GM12878 (cell line): ENCODE measurements around the gene CAMTA2. TPM values are rescaled to one million over a fixed set of nuclear protein-coding genes. Genes with fewer than 3 reads are reported as not detected.

Experiments used
- ATAC-seq: fragments of 200-7000 bp; cut with Tn5 transposase; 3 replicates; pipeline ENCODE4 v1.9.1; 2020; ENCODE audit warnings: mild to moderate bottlenecking, moderate library complexity
- BruUV-seq: library from RNA; stranded (reverse); fragments of 400-500 nt; replicated peaks from 2 replicates; lab custom pipeline; 2021; lab: Mats Ljungman, UMichigan
- CTCF ChIA-PET: fragments of 300-600 bp; sonication (Branson Sonifier 250); formaldehyde crosslinking; extraction: SDS; loops from one replicate; lab custom pipeline; 2021; ENCODE audit warnings: inconsistent platforms; lab: Yijun Ruan, JAX
- POLR2A ChIA-PET: fragments of 350-600 bp; formaldehyde crosslinking; extraction: SDS; loops from one replicate; lab custom pipeline; 2021; ENCODE audit warnings: inconsistent platforms; lab: Charles Lee
- RAD21 ChIA-PET: fragments of 300-600 bp; sonication (Branson Sonifier 250); formaldehyde crosslinking; loops from one replicate; lab custom pipeline; 2023; ENCODE audit warnings: antibody characterized with exemption; ENCODE audit not compliant: unreplicated experiment; lab: Charles Lee
- SMC1A ChIA-PET: fragments of 300-600 bp; sonication (Branson Sonifier 250); formaldehyde crosslinking; loops from one replicate; lab custom pipeline; 2023; ENCODE audit not compliant: unreplicated experiment, uncharacterized antibody; lab: Charles Lee
- DNase-seq: peaks from one replicate; pipeline ENCODE4 v3.0.0-alpha.2; 2011; ENCODE audit warnings: low read depth, low spot score
- FAIRE-seq: peaks from 3 replicates; lab custom pipeline; 2011; peaks lifted over from hg19 to GRCh38; lab: Jason Lieb, UNC
- H2AFZ ChIP-seq: 2 replicates; pipeline ENCODE4 v1.6.0; 2011; ENCODE audit warnings: low read depth, low read length, control low read depth; ENCODE audit not compliant: control insufficient read depth
- H3K27ac ChIP-seq: 2 replicates; pipeline ENCODE4 v1.5.1; 2011; ENCODE audit warnings: control low read depth; ENCODE audit not compliant: control insufficient read depth, insufficient read depth
- H3K27me3 ChIP-seq, 2 experiments: replicated peaks in 1 of 2; 2 replicates each; pipeline versions ENCODE4 v1.6.0 to v1.6.1; 2011; ENCODE audit warnings: low read length in 1 of 2; ENCODE audit not compliant: control insufficient read depth in 2 of 2, insufficient read depth in 2 of 2
- H3K36me3 ChIP-seq, 2 experiments: 2 replicates each; pipeline ENCODE4 v1.5.1; 2011; ENCODE audit warnings: low read length in 1 of 2; ENCODE audit not compliant: control insufficient read depth in 2 of 2, insufficient read depth in 2 of 2
- H3K4me1 ChIP-seq: 2 replicates; pipeline ENCODE4 v1.6.1; 2011; ENCODE audit warnings: mild to moderate bottlenecking, low read length, moderate library complexity, mixed read lengths; ENCODE audit not compliant: control insufficient read depth, insufficient read depth
- H3K4me2 ChIP-seq: 2 replicates; pipeline ENCODE4 v1.6.0; 2011; ENCODE audit warnings: control low read depth; ENCODE audit not compliant: control insufficient read depth, insufficient read depth
- H3K4me3 ChIP-seq: fragments of 200-600 bp; sonication (generic); 2 replicates; pipeline ENCODE4 v1.5.1; 2016
- H3K79me2 ChIP-seq: 2 replicates; pipeline ENCODE4 v1.6.0; 2011; ENCODE audit warnings: low read length; ENCODE audit not compliant: control insufficient read depth, insufficient read depth
- H3K9ac ChIP-seq: 2 replicates; pipeline ENCODE4 v1.8.0; 2011; ENCODE audit warnings: low read length, control low read depth, mixed read lengths; ENCODE audit not compliant: control insufficient read depth, insufficient read depth
- H3K9me3 ChIP-seq: replicated peaks from 3 replicates; pipeline ENCODE4 v1.5.1; 2011; ENCODE audit warnings: mild to moderate bottlenecking, low read length; ENCODE audit not compliant: control insufficient read depth, insufficient read depth
- H4K20me1 ChIP-seq: 2 replicates; pipeline ENCODE4 v1.6.0; 2011; ENCODE audit not compliant: control insufficient read depth, insufficient read depth
- FOXM1 ChIP-seq: IDR thresholded peaks from 2 replicates; pipeline ENCODE4 v1.6.1; 2012; ENCODE audit warnings: low read depth, mild to moderate bottlenecking, inconsistent platforms, low read length, moderate library complexity
- IRF4 ChIP-seq: IDR thresholded peaks from 2 replicates; pipeline ENCODE4 v1.6.1; 2011; ENCODE audit warnings: low read depth, low read length
- MTA3 ChIP-seq: IDR thresholded peaks from 2 replicates; pipeline ENCODE4 v1.6.1; 2012; ENCODE audit warnings: low read length, inconsistent platforms, borderline replicate concordance
- NFIC ChIP-seq: IDR thresholded peaks from 2 replicates; pipeline ENCODE4 v1.6.1; 2012; ENCODE audit warnings: low read depth, mild to moderate bottlenecking, inconsistent platforms, low read length, moderate library complexity
- SMAD1 ChIP-seq: fragments of 450-650 bp; IDR thresholded peaks from 2 replicates; pipeline ENCODE4 v1.6.1; 2018; ENCODE audit warnings: mild to moderate bottlenecking, low read depth; ENCODE audit not compliant: partially characterized antibody
- SMARCA5 ChIP-seq: fragments of 450-650 bp; IDR thresholded peaks from 2 replicates; pipeline ENCODE4 v1.6.1; 2017; ENCODE audit warnings: mild to moderate bottlenecking
- SUZ12 ChIP-seq: fragments of 200-600 bp; sonication (generic); IDR thresholded peaks from one replicate; pipeline ENCODE4 v1.6.1; 2018; ENCODE audit warnings: antibody characterized with exemption, mild to moderate bottlenecking; ENCODE audit not compliant: unreplicated experiment
- TBL1XR1 ChIP-seq: IDR thresholded peaks from 2 replicates; pipeline ENCODE4 v1.6.1; 2012; ENCODE audit warnings: low read depth, low read length, improper control_type of control experiment
- ZNF622 ChIP-seq: fragments of 450-650 bp; IDR thresholded peaks from 2 replicates; pipeline ENCODE4 v1.6.1; 2017; ENCODE audit warnings: mild to moderate bottlenecking, inconsistent platforms
- WGBS: methylation state at CpG from one replicate; pipeline ENCODE4 v1.1.6; 2016; ENCODE audit warnings: low lambda C conversion rate; ENCODE audit not compliant: insufficient replicate concordance, insufficient coverage; ENCODE audit errors: missing lambda C conversion rate; 5-methylcytosine and 5-hydroxymethylcytosine counted together
- in situ Hi-C: fragments of 300-500 bp; cut with MboI; formaldehyde crosslinking; loops from 9 replicates; pipeline ENCODE4 v1.14.3; 2018; ENCODE audit warnings: mixed read lengths
- intact Hi-C: fragments of 100-400 bp; cut with micrococcal nuclease; formaldehyde crosslinking; loops from one replicate; pipeline ENCODE4 v1.14.2; 2022; ENCODE audit not compliant: unreplicated experiment
- polyA plus RNA-seq, 11 experiments: library from polyadenylated mRNA; depleted of rRNA in 4 of 11; unstranded in 6 of 11; stranded (reverse) in 5 of 11; fragments of >200 nt; fragmentation: Nextera tagmentation in 4 of 11; fragmentation: Illumina TruSeq in 1 of 11; extraction: Ambion mirVana in 4 of 11; extraction: Trizol in 1 of 11; gene quantifications; 1 replicate in 1 of 11; 2 replicates in 10 of 11; pipeline versions ENCODE4 v1.2.1 to v1.2.3, GENCODE V29; 2011 to 2016; ENCODE audit warnings: inconsistent platforms in 2 of 11, missing spikeins in 2 of 11, low read depth in 1 of 11
- total RNA-seq, 4 experiments: library from RNA; depleted of rRNA in 3 of 4; stranded (reverse); fragments of >200 nt in 3 of 4; fragmentation: Illumina TruSeq in 1 of 4; extraction: Trizol in 1 of 4; gene quantifications; 2 replicates each; pipeline versions ENCODE4 v1.2.1 to v1.2.3, GENCODE V29; 2013 to 2021
- TF ChIP-seq, protein P1 (sequence below): IDR thresholded peaks from 2 replicates; pipeline ENCODE4 v1.6.1; 2011; ENCODE audit warnings: low read depth, mild to moderate bottlenecking, low read length, moderate library complexity, borderline replicate concordance; ENCODE audit errors: extremely low read depth
- TF ChIP-seq, protein P2 (sequence below): fragments of 150-350 bp; IDR thresholded peaks from 2 replicates; pipeline ENCODE4 v1.6.1; 2016; ENCODE audit warnings: low read depth, low read length
- TF ChIP-seq, protein P3 (sequence below): fragments of 450-650 bp; IDR thresholded peaks from 2 replicates; pipeline ENCODE4 v1.6.1; 2016; ENCODE audit warnings: mild to moderate bottlenecking, moderate library complexity, borderline replicate concordance
- TF ChIP-seq, protein P4 (sequence below): fragments of 450-650 bp; IDR thresholded peaks from 2 replicates; pipeline ENCODE4 v1.6.1; 2017; ENCODE audit warnings: mild to moderate bottlenecking, low read depth, inconsistent platforms; ENCODE audit not compliant: poor library complexity, severe bottlenecking

Gene CAMTA2
- total and polyA plus RNA-seq, 10 of the 15 experiments (the other 5 are each of a cell fraction or from before 2014, with no cell fraction given) = 0.42 to 29.3 (median 11.2) TPM

DNA sequence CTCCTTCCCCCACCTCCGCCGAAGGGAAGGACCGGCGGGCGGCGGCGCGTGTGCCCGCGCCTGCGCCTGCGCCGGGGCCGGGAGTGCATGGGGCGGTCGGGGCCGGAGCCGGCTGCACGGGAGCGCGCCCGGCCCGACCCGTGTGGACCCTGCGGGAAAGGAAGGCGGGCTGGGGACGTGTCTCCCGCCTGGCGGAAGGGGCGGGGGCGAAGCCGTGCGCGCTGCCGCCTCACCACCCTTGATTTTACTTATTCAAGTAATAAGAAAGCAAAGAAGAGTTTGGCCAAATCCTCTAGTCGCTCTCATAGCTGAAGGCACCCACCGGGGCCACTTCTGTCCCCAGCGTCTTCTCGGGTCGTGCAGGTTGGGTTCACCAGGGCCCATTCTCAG, 38.5 kb downstream of the CAMTA2 start:
- peak overlapping the region; percentile 80 for H3K4me2 ChIP-seq
- POLR2A ChIA-PET = interaction anchor here (1.0 to 17.5 kb wide), 3 partner anchors 9 to 79 kb away, joined by 4 to 272 read pairs (median 28); partner anchors contain the start of genes RNF167, SLC25A11 and SPAG7
- peaks cover 33% of the 10 kb centered on the region for H3K4me1 ChIP-seq
- peak; percentile 51 for ATAC-seq
- SMC1A ChIA-PET = interaction anchor here (0.9 to 7.1 kb wide), 3 partner anchors 18 to 113 kb away, joined by 3 to 50 read pairs (median 3); partner anchors contain the start of gene SPAG7
- in situ Hi-C loops = no loop called here
- intact Hi-C loops = loop anchor here (1.0 to 2.0 kb wide), 2 partner anchors 18 to 48 kb away; partner anchors contain the start of genes INCA1, KIF1C and SPAG7
- BruUV-seq = no TSS peak
- peaks cover 10 to 12% of the 10 kb centered on the region in 2 experiments for H3K36me3 ChIP-seq
- H3K79me2 ChIP-seq = peaks cover 59% of the 10 kb centered on the region
- peak overlapping the region; percentile 96 for H3K4me3 ChIP-seq
- under 1% methylated on average over 38 of the region's 40 CpGs for WGBS
- H3K27ac ChIP-seq = peak overlapping the region; percentile 85
- RAD21 ChIA-PET = interaction anchor here (0.9 to 9.8 kb wide), 3 partner anchors 9 to 40 kb away, joined by 4 to 73 read pairs (median 12); partner anchors contain the start of genes RNF167, SLC25A11 and SPAG7
- DNase-seq = no peak
- peak; percentile 72 for FAIRE-seq
- peaks cover 5% of the 10 kb centered on the region for H4K20me1 ChIP-seq
- H2AFZ ChIP-seq = peak overlapping the region; percentile 63
- CTCF ChIA-PET = interaction anchor here (3.3 kb wide), 1 partner anchor 18 kb away, joined by 13 read pairs; the partner anchor contains the start of gene SPAG7
- H3K27me3 ChIP-seq = no peaks in the 10 kb centered on the region
- no peaks in the 10 kb centered on the region for H3K9me3 ChIP-seq
- H3K9ac ChIP-seq = peak overlapping the region; percentile 83
- TF ChIP-seq IRF4 (no peak), FOXM1 (no peak), SUZ12 (no peak), NFIC (no peak), TBL1XR1 (no peak), ZNF622 (no peak), MTA3 (no peak), SMAD1 (no peak), SMARCA5 (no peak; the same call in 1 of the 2 replicates)
- TF ChIP-seq, protein P1, sequence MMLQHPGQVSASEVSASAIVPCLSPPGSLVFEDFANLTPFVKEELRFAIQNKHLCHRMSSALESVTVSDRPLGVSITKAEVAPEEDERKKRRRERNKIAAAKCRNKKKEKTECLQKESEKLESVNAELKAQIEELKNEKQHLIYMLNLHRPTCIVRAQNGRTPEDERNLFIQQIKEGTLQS = no peak
- TF ChIP-seq, protein P2, sequence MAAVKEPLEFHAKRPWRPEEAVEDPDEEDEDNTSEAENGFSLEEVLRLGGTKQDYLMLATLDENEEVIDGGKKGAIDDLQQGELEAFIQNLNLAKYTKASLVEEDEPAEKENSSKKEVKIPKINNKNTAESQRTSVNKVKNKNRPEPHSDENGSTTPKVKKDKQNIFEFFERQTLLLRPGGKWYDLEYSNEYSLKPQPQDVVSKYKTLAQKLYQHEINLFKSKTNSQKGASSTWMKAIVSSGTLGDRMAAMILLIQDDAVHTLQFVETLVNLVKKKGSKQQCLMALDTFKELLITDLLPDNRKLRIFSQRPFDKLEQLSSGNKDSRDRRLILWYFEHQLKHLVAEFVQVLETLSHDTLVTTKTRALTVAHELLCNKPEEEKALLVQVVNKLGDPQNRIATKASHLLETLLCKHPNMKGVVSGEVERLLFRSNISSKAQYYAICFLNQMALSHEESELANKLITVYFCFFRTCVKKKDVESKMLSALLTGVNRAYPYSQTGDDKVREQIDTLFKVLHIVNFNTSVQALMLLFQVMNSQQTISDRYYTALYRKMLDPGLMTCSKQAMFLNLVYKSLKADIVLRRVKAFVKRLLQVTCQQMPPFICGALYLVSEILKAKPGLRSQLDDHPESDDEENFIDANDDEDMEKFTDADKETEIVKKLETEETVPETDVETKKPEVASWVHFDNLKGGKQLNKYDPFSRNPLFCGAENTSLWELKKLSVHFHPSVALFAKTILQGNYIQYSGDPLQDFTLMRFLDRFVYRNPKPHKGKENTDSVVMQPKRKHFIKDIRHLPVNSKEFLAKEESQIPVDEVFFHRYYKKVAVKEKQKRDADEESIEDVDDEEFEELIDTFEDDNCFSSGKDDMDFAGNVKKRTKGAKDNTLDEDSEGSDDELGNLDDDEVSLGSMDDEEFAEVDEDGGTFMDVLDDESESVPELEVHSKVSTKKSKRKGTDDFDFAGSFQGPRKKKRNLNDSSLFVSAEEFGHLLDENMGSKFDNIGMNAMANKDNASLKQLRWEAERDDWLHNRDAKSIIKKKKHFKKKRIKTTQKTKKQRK = no peak
- TF ChIP-seq, protein P3, sequence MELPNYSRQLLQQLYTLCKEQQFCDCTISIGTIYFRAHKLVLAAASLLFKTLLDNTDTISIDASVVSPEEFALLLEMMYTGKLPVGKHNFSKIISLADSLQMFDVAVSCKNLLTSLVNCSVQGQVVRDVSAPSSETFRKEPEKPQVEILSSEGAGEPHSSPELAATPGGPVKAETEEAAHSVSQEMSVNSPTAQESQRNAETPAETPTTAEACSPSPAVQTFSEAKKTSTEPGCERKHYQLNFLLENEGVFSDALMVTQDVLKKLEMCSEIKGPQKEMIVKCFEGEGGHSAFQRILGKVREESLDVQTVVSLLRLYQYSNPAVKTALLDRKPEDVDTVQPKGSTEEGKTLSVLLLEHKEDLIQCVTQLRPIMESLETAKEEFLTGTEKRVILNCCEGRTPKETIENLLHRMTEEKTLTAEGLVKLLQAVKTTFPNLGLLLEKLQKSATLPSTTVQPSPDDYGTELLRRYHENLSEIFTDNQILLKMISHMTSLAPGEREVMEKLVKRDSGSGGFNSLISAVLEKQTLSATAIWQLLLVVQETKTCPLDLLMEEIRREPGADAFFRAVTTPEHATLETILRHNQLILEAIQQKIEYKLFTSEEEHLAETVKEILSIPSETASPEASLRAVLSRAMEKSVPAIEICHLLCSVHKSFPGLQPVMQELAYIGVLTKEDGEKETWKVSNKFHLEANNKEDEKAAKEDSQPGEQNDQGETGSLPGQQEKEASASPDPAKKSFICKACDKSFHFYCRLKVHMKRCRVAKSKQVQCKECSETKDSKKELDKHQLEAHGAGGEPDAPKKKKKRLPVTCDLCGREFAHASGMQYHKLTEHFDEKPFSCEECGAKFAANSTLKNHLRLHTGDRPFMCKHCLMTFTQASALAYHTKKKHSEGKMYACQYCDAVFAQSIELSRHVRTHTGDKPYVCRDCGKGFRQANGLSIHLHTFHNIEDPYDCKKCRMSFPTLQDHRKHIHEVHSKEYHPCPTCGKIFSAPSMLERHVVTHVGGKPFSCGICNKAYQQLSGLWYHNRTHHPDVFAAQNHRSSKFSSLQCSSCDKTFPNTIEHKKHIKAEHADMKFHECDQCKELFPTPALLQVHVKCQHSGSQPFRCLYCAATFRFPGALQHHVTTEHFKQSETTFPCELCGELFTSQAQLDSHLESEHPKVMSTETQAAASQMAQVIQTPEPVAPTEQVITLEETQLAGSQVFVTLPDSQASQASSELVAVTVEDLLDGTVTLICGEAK = no peak
- TF ChIP-seq, protein P4, sequence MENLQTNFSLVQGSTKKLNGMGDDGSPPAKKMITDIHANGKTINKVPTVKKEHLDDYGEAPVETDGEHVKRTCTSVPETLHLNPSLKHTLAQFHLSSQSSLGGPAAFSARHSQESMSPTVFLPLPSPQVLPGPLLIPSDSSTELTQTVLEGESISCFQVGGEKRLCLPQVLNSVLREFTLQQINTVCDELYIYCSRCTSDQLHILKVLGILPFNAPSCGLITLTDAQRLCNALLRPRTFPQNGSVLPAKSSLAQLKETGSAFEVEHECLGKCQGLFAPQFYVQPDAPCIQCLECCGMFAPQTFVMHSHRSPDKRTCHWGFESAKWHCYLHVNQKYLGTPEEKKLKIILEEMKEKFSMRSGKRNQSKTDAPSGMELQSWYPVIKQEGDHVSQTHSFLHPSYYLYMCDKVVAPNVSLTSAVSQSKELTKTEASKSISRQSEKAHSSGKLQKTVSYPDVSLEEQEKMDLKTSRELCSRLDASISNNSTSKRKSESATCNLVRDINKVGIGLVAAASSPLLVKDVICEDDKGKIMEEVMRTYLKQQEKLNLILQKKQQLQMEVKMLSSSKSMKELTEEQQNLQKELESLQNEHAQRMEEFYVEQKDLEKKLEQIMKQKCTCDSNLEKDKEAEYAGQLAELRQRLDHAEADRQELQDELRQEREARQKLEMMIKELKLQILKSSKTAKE = no peak
